Aorta (tissue), 4 donors: Measurements from ENCODE around the gene FREY1. TPM values are rescaled to one million over a fixed set of nuclear protein-coding genes. Genes with fewer than 3 reads are reported as not detected.

ENCODE experiments used
- polyA plus RNA-seq, 2 donors: library from polyadenylated mRNA; stranded (reverse); fragments of 200-250 nt; gene quantifications; one replicate each; pipeline ENCODE4 v1.2.3, GENCODE V29; 2013
- total RNA-seq, 2 donors: library from RNA; stranded (reverse); fragmentation: NEBNext Ultra II Directional; extraction: Animal tissue kit (Norgen Biotek cat#: 25700); gene quantifications; one replicate each; pipeline ENCODE4 v1.2.1, GENCODE V29; 2021
- donor health status: healthy with polysubstance abuse.
- donor health status: Bipolar disorder and iron deficiency.
- donor health status: DM: no; HTN: no; CAD: no.
- donor health status: DM: yes; HTN: yes; CAD: no.

FREY1 gene
- total and polyA plus RNA-seq, 4 donors: 0.65 to 0.87 TPM; not detected in 2

Other genes starting within 250 kb of the FREY1 start
- gene CHST1, start 241.6 kb downstream of the FREY1 start, total RNA-seq: 10 to 100 TPM; 11.0 to 15.2 TPM
- 10 to 100 TPM in 1 of 2 donors, 1 to 10 TPM in 1; 6.0 to 31.0 TPM for gene CHST1, start 241.6 kb downstream of the FREY1 start, polyA plus RNA-seq
- gene SLC35C1, start 102.1 kb downstream of the FREY1 start, total RNA-seq: 10 to 100 TPM; 11.5 to 11.8 TPM
- 1 to 10 TPM; 6.5 to 9.4 TPM for gene SLC35C1, start 102.1 kb downstream of the FREY1 start, polyA plus RNA-seq
- 10 to 100 TPM; 32.6 to 54.1 TPM for gene CRY2, start 59.8 kb downstream of the FREY1 start, total RNA-seq
- gene CRY2, start 59.8 kb downstream of the FREY1 start, polyA plus RNA-seq: 10 to 100 TPM in 1 of 2 donors, 1 to 10 TPM in 1; 6.4 to 23.7 TPM
- gene MAPK8IP1, start 21.6 kb downstream of the FREY1 start, total RNA-seq: 1 to 10 TPM; 6.5 to 7.8 TPM
- 1 to 10 TPM; 1.6 to 5.5 TPM for gene MAPK8IP1, start 21.6 kb downstream of the FREY1 start, polyA plus RNA-seq
- 10 to 100 TPM; 21.4 to 26.9 TPM for gene PEX16, start 10.6 kb upstream of the FREY1 start, total RNA-seq
- 10 to 100 TPM; 17.3 to 49.7 TPM for gene PEX16, start 10.6 kb upstream of the FREY1 start, polyA plus RNA-seq
- under 1 TPM in 1 of 2 donors, not detected in 1; 0.45 TPM for gene LARGE2, start 15.4 kb upstream of the FREY1 start, total RNA-seq
- gene LARGE2, start 15.4 kb upstream of the FREY1 start, polyA plus RNA-seq: not detected
- 10 to 100 TPM; 67.4 to 84.0 TPM for gene PHF21A, start 214.2 kb upstream of the FREY1 start, total RNA-seq
- gene PHF21A, start 214.2 kb upstream of the FREY1 start, polyA plus RNA-seq: 10 to 100 TPM; 12.0 to 30.4 TPM